Measurements from ENCODE around the gene ATP9A.

ATP9A gene

DNA sequence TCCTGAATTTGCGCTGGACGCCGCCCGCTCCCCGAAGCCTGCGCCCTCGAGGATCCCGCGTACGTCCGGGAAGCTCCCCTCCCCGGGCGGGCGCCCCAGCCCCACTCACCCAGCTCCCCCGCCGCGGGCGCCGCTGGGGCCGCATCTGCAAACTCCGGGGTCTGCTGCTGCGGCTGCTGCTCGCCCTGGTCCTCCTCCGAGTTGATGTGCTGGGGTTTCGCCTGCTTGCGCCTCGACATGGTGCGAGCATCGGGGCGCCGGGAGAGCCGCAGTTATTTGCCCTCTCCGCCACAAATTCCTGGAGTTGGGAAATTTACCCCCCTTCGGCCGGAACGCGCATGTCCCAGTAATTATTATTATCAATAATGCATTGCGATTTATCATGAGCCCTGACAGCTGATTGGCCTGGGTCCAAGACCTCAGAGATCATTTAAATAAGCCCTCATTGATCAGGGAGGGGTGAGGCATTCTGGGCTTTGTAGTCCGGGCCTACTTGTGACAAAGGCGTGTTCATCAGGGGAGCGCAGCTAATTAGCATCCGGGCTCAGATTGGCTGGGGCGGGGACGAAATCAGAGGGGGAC is 34.1 kb upstream of the ATP9A start, which contains the start of gene SALL4:
SALL4 (minus strand) TSS at position 352 of the 582 bp plus-strand sequence; CDS start at position 239, 113 bp downstream.
- H3K4me3 ChIP-seq (ENCODE audit: low read depth, low read length): no peak within 1 kb of the TSS
- no peak for TF ChIP-seq POLR2A (IDR thresholded peaks at IDR 0.05; ENCODE audit: extremely low read depth, insufficient read length)
- TF ChIP-seq, protein P1, sequence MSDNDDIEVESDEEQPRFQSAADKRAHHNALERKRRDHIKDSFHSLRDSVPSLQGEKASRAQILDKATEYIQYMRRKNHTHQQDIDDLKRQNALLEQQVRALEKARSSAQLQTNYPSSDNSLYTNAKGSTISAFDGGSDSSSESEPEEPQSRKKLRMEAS (IDR thresholded peaks at IDR 0.05; ENCODE audit: low read depth, low read length): no peak
- TF ChIP-seq, protein P2, sequence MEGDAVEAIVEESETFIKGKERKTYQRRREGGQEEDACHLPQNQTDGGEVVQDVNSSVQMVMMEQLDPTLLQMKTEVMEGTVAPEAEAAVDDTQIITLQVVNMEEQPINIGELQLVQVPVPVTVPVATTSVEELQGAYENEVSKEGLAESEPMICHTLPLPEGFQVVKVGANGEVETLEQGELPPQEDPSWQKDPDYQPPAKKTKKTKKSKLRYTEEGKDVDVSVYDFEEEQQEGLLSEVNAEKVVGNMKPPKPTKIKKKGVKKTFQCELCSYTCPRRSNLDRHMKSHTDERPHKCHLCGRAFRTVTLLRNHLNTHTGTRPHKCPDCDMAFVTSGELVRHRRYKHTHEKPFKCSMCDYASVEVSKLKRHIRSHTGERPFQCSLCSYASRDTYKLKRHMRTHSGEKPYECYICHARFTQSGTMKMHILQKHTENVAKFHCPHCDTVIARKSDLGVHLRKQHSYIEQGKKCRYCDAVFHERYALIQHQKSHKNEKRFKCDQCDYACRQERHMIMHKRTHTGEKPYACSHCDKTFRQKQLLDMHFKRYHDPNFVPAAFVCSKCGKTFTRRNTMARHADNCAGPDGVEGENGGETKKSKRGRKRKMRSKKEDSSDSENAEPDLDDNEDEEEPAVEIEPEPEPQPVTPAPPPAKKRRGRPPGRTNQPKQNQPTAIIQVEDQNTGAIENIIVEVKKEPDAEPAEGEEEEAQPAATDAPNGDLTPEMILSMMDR (IDR thresholded peaks at IDR 0.05; ENCODE audit: low read depth, low read length): no peak
- TF ChIP-seq MYC (IDR thresholded peaks at IDR 0.05; ENCODE audit: low read depth, low read length): no peak
- no peak for DNase-seq (ENCODE audit: low read depth)

DNA sequence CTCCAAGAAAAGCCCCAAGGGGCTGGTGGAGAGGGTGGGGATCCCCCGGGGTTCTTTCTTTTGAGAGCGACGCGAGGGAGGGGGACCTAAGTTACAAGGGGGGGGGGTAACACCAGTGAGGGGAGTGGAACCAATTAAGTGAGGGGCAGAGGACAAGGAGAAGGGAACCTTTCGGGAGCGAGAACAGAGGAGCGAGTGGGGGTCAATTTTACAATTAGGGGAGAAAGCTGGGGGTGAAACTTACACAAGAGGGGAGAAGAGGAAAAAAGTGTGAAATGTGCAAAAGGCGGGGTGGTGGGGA is 33.6 kb upstream of the ATP9A start:
- no peak overlapping the region for H3K4me3 ChIP-seq (ENCODE audit: low read depth, low read length)
- TF ChIP-seq, protein P2 (IDR thresholded peaks at IDR 0.05; ENCODE audit: low read depth, low read length): no peak
- TF ChIP-seq MYC (IDR thresholded peaks at IDR 0.05; ENCODE audit: low read depth, low read length) (no peak), POLR2A (IDR thresholded peaks at IDR 0.05; ENCODE audit: extremely low read depth, insufficient read length) (no peak)
- TF ChIP-seq, protein P1 (IDR thresholded peaks at IDR 0.05; ENCODE audit: low read depth, low read length): no peak

DNA sequence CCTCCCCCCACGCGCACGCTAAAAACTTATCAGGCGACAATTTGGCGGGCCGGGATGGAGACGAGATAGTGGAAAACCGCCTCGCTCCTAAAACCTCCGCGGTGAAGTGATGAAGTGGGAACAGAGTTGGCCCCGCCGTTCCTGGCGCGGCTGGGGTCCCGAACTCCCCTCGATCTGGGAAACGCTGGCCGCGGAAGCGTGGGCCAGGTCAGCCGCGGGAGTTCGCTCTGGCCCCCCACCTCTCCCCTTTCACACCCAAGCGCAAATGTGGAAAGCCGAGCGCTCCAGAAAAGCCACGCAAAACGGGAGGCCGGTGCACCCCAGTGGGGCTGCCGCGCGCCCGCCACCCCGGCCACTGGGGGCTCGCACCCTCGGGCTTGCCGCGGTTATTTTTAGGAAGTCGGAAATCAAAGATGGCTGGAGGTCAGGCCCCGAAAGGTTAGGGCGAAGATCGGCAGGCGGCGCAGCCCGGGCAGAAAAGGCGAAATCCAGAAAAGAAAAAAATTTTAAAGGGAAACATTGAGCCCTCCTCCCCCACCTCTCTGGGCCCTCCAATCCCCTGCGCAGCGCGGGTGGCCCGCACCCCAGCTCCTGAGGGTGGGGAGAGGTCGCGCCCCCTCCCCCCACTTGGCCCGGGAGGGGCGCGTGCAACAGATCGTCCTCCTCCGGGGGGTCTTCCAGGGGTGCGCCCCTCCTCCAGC is 33.1 kb upstream of the ATP9A start:
- no peak for TF ChIP-seq POLR2A (IDR thresholded peaks at IDR 0.05; ENCODE audit: extremely low read depth, insufficient read length)
- TF ChIP-seq, protein P2 (IDR thresholded peaks at IDR 0.05; ENCODE audit: low read depth, low read length): no peak
- TF ChIP-seq, protein P1 (IDR thresholded peaks at IDR 0.05; ENCODE audit: low read depth, low read length): no peak
- no peak for TF ChIP-seq MYC (IDR thresholded peaks at IDR 0.05; ENCODE audit: low read depth, low read length)
- DNase-seq (ENCODE audit: low read depth): no peak
- no peak overlapping the region for H3K4me3 ChIP-seq (ENCODE audit: low read depth, low read length)

More for the DNA sequence above, 33.6 kb upstream of the ATP9A start:
- DNase-seq (ENCODE audit: low read depth): no peak

DNA sequence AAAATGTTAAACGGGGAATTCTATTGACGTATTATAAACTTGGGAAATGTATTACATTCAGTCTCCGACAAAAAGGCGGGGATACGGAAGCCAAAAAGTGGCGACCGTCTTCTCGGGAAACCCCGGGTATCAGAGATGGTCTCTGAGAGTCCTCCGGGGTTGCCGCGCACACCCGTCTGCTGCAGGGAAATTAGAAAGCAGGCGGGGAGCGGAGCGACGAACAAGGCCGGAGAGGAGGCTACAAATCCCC is 32.6 kb upstream of the ATP9A start:
- TF ChIP-seq, protein P1 (IDR thresholded peaks at IDR 0.05; ENCODE audit: low read depth, low read length): no peak
- TF ChIP-seq, protein P2 (IDR thresholded peaks at IDR 0.05; ENCODE audit: low read depth, low read length): no peak
- TF ChIP-seq POLR2A (IDR thresholded peaks at IDR 0.05; ENCODE audit: extremely low read depth, insufficient read length): no peak
- TF ChIP-seq MYC (IDR thresholded peaks at IDR 0.05; ENCODE audit: low read depth, low read length): no peak
- no peak overlapping the region for H3K4me3 ChIP-seq (ENCODE audit: low read depth, low read length)
- DNase-seq (ENCODE audit: low read depth): no peak

DNA sequence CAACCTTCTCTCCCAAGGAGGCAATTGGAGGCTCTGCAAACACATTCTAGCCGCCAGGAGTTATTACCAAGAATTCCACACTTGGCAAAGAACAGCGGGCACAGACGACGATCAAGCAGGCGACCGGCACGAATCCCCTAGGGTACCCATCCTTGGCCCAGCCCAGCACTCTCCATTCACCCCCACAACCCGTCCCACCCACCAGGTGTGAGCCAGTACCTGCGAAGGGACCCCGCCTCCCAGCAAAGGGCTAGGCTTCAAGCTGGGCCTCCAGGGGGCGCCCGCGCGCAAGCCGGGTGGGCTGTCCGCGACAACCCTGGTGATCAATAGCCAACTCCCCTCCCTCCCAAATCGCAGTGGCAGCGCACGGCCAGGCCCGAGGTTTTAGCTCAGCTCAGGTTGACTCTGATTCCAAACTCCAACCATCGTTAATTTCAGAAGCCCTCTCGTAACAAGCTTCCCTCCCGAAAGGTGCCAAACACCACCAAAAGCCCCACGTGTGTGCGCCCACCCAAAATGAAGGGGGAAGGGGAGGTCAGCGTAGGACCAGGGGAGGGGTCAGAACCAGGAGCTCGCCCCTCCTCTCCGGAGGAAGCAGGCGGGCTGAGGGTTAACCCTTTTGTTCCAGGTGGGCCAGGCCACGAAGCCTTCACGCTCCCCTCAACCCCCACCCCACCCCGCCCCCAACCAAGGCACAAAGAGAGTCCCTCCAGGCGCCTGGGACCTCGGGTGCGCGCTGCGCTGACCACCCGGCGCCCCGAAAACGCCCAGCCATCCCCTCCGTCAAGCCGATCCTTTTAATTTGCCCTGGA is 32.1 kb upstream of the ATP9A start:
- TF ChIP-seq, protein P1 (IDR thresholded peaks at IDR 0.05; ENCODE audit: low read depth, low read length): no peak
- TF ChIP-seq, protein P2 (IDR thresholded peaks at IDR 0.05; ENCODE audit: low read depth, low read length): peak; percentile 88
- TF ChIP-seq MYC (IDR thresholded peaks at IDR 0.05; ENCODE audit: low read depth, low read length) (no peak), POLR2A (IDR thresholded peaks at IDR 0.05; ENCODE audit: extremely low read depth, insufficient read length) (no peak)
- DNase-seq (ENCODE audit: low read depth): peak; percentile 45
- H3K4me3 ChIP-seq (ENCODE audit: low read depth, low read length): no peak overlapping the region
